B cell (primary cell): ENCODE results near the gene TNPO1. TPM values are rescaled to one million over a fixed set of nuclear protein-coding genes. Genes with fewer than 3 reads are reported as not detected.

ENCODE experiments used
- ATAC-seq: fragments of 200-7000 bp; cut with Tn5 transposase; one replicate; pipeline ENCODE4 v1.10.0; 2021; ENCODE audit warnings: low read depth, mild to moderate bottlenecking, moderate number of reproducible peaks, moderate library complexity
- CTCF ChIA-PET: fragments of 350-600 bp; sonication (Branson Sonifier 250); formaldehyde crosslinking; loops from one replicate; lab custom pipeline; 2021; ENCODE audit warnings: antibody characterized with exemption, inconsistent platforms; lab: Charles Lee
- POLR2A ChIA-PET: fragments of 350-600 bp; sonication (Branson Sonifier 250); formaldehyde crosslinking; loops from one replicate; lab custom pipeline; 2021; ENCODE audit warnings: antibody characterized with exemption; lab: Charles Lee
- DNase-seq: peaks from one replicate; pipeline ENCODE4 v3.0.0; 2013
- H2AFZ ChIP-seq: 2 replicates; pipeline ENCODE4 v1.6.1; 2012; ENCODE audit warnings: mild to moderate bottlenecking, low read depth, low read length; ENCODE audit not compliant: insufficient read depth, poor library complexity, severe bottlenecking
- H3K27ac ChIP-seq, 2 donors: 1 replicate in 1 of 2; 2 replicates in 1 of 2; pipeline ENCODE4 v1.5.1; 2012 to 2013; ENCODE audit warnings: low read length in 2 of 2, mild to moderate bottlenecking in 2 of 2, moderate library complexity in 1 of 2
- H3K27me3 ChIP-seq, 4 experiments: fragments of 200-600 bp in 1 of 4; sonication (generic) in 1 of 4; replicated peaks in 1 of 4; 1 replicate in 2 of 4; 2 replicates in 2 of 4; pipeline versions ENCODE4 v1.6.1 to v1.7.0; 2013 to 2016; ENCODE audit warnings: low read length in 3 of 4, mild to moderate bottlenecking in 2 of 4, mixed read lengths in 1 of 4, moderate library complexity in 1 of 4; ENCODE audit not compliant: insufficient read depth in 4 of 4, control insufficient read depth in 3 of 4; ENCODE audit errors: control extremely low read depth in 1 of 4
- H3K36me3 ChIP-seq, 2 experiments: replicated peaks in 1 of 2; 1 replicate in 1 of 2; 2 replicates in 1 of 2; pipeline versions ENCODE4 v1.6.1 to v1.7.1; 2013; ENCODE audit warnings: low read length in 1 of 2; ENCODE audit not compliant: insufficient read depth in 2 of 2, control insufficient read depth in 1 of 2; ENCODE audit errors: control extremely low read depth in 1 of 2, extremely low read depth in 1 of 2
- H3K4me1 ChIP-seq, 2 donors: fragments of 200-600 bp in 1 of 2; sonication (generic) in 1 of 2; 1 replicate in 1 of 2; 2 replicates in 1 of 2; pipeline versions ENCODE4 v1.5.1 to v1.6.1; 2013 to 2017; ENCODE audit warnings: low read length in 2 of 2; ENCODE audit not compliant: control insufficient read depth in 2 of 2, insufficient read depth in 2 of 2
- H3K4me2 ChIP-seq: replicated peaks from 2 replicates; pipeline ENCODE3; 2012; ENCODE audit warnings: mild to moderate bottlenecking, low read depth, low read length; ENCODE audit not compliant: poor library complexity, severe bottlenecking
- H3K4me3 ChIP-seq, 5 experiments: fragments of 200-600 bp in 1 of 5; sonication (generic) in 1 of 5; 1 replicate in 3 of 5; 2 replicates in 2 of 5; pipeline versions ENCODE4 v1.5.1 to v1.7.0; 2011 to 2016; ENCODE audit warnings: low read length in 4 of 5, mild to moderate bottlenecking in 4 of 5, low read depth in 2 of 5, control low read depth in 1 of 5, moderate library complexity in 1 of 5; ENCODE audit not compliant: insufficient read depth in 1 of 5; ENCODE audit errors: control extremely low read depth in 1 of 5, extremely low read depth in 1 of 5
- H3K79me2 ChIP-seq: fragments of 200-600 bp; sonication (generic); one replicate; pipeline ENCODE4 v1.6.0; 2016; ENCODE audit warnings: low read length; ENCODE audit not compliant: control insufficient read depth, insufficient read depth
- H3K9ac ChIP-seq: fragments of 200-600 bp; sonication (generic); 2 replicates; pipeline ENCODE4 v1.6.1; 2017; ENCODE audit warnings: mild to moderate bottlenecking, low read length, moderate library complexity
- H3K9me3 ChIP-seq, 3 donors: one replicate each; pipeline versions ENCODE4 v1.6.1 to v1.7.1; 2013; ENCODE audit warnings: low read length in 2 of 3; ENCODE audit not compliant: control insufficient read depth in 2 of 3, insufficient read depth in 1 of 3; ENCODE audit errors: control extremely low read depth in 1 of 3
- H4K20me1 ChIP-seq: 2 replicates; pipeline ENCODE4 v1.6.0; 2012; ENCODE audit warnings: mild to moderate bottlenecking, low read length; ENCODE audit not compliant: insufficient read depth, control insufficient read depth, poor library complexity, severe bottlenecking
- H3K27ac Mint-ChIP-seq: one replicate; pipeline ENCODE4 v1.8.0; 2021; ENCODE audit warnings: mixed read lengths
- H3K27me3 Mint-ChIP-seq: one replicate; pipeline ENCODE4 v1.8.0; 2021; ENCODE audit warnings: mixed read lengths
- H3K4me1 Mint-ChIP-seq: one replicate; pipeline ENCODE4 v1.8.0; 2021; ENCODE audit warnings: mixed read lengths
- H3K4me3 Mint-ChIP-seq: one replicate; pipeline ENCODE4 v1.8.0; 2021; ENCODE audit warnings: mixed read lengths
- H3K9me3 Mint-ChIP-seq: one replicate; pipeline ENCODE4 v1.8.0; 2022; ENCODE audit warnings: mixed read lengths; ENCODE audit not compliant: insufficient read depth
- EZH2 ChIP-seq: IDR thresholded peaks from 2 replicates; pipeline ENCODE4 v1.6.1; 2012; ENCODE audit warnings: borderline replicate concordance, low read depth, mild to moderate bottlenecking, moderate library complexity, low read length; ENCODE audit not compliant: insufficient read depth, poor library complexity, severe bottlenecking
- WGBS: methylation state at CpG from one replicate; pipeline ENCODE4 v1.1.5; 2013; ENCODE audit warnings: missing lambda C conversion rate; ENCODE audit not compliant: insufficient coverage; 5-methylcytosine and 5-hydroxymethylcytosine counted together
- intact Hi-C: fragments of 100-400 bp; cut with micrococcal nuclease; formaldehyde crosslinking; loops from one replicate; pipeline ENCODE4 v1.10.0; 2022
- polyA plus RNA-seq: library from polyadenylated mRNA; depleted of rRNA; stranded (reverse); fragments of >200 nt; gene quantifications from 2 replicates; pipeline ENCODE4 v1.2.3, GENCODE V29; 2012
- total RNA-seq, 2 donors: library from RNA; stranded (reverse); fragments of 120-200 nt in 1 of 2; gene quantifications; 1 replicate in 1 of 2; 2 replicates in 1 of 2; pipeline versions ENCODE4 v1.2.3 to v1.2.4, GENCODE V29; 2013 to 2022
- TF ChIP-seq, protein P1 (sequence below): fragments of 200-600 bp; IDR thresholded peaks from one replicate; pipeline ENCODE4 v1.8.0; 2022; ENCODE audit warnings: antibody characterized with exemption, mild to moderate bottlenecking

The TNPO1 gene
- total and polyA plus RNA-seq, 2 donors (not counting 1 experiment from before 2014, with no cell fraction given), result 6.4 to 102 TPM

DNA sequence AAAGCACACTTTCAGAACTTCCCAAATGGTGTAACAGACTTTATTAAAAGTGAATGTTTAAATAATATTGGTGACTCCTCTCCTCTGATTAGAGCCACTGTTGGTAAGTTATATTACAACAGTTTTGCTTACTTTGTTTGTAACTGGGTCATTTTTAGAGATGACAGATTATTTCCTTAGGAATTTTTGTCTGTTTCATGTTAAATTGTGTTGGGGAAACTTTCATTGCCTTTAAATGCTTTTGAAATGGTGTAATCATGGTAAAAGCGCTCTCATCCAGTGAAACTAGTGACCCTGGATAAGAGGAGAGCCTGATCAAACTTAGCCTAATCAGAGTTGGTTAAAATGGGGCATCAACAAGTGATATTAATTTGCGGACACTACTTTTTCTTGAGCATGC lies 39.4 kb downstream of the TNPO1 start:
- Histone ChIP-seq H3K9ac (no peak overlapping the region), H2AFZ (no peak overlapping the region), H3K4me1 (peaks cover 3 to 8% of the 10 kb centered on the region in 2 donors), H4K20me1 (peaks cover 59% of the 10 kb centered on the region), H3K4me2 (no peak overlapping the region), H3K27ac (no peak overlapping the region), H3K4me3 (no peak overlapping the region), H3K9me3 (no peaks in the 10 kb centered on the region), H3K79me2 (peaks cover 88% of the 10 kb centered on the region), H3K27me3 (no peaks in the 10 kb centered on the region), H3K36me3 (peaks cover 3 to 51% of the 10 kb centered on the region in 2 experiments)
- 100% methylated on average over 2 of the region's 2 CpGs for WGBS
- ChIA-PET CTCF (no interaction called here), POLR2A (no interaction called here)
- H3K27me3 Mint-ChIP-seq, result no peaks in the 10 kb centered on the region
- H3K4me3 Mint-ChIP-seq, result no peak overlapping the region
- intact Hi-C loops, result no loop called here
- peaks cover 32% of the 10 kb centered on the region for H3K4me1 Mint-ChIP-seq
- no peak for ATAC-seq
- TF ChIP-seq, protein P1, sequence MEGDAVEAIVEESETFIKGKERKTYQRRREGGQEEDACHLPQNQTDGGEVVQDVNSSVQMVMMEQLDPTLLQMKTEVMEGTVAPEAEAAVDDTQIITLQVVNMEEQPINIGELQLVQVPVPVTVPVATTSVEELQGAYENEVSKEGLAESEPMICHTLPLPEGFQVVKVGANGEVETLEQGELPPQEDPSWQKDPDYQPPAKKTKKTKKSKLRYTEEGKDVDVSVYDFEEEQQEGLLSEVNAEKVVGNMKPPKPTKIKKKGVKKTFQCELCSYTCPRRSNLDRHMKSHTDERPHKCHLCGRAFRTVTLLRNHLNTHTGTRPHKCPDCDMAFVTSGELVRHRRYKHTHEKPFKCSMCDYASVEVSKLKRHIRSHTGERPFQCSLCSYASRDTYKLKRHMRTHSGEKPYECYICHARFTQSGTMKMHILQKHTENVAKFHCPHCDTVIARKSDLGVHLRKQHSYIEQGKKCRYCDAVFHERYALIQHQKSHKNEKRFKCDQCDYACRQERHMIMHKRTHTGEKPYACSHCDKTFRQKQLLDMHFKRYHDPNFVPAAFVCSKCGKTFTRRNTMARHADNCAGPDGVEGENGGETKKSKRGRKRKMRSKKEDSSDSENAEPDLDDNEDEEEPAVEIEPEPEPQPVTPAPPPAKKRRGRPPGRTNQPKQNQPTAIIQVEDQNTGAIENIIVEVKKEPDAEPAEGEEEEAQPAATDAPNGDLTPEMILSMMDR, result no peak
- no peak for TF ChIP-seq EZH2
- no peak for DNase-seq
- H3K9me3 Mint-ChIP-seq, result no peaks in the 10 kb centered on the region
- H3K27ac Mint-ChIP-seq, result no peak overlapping the region

DNA sequence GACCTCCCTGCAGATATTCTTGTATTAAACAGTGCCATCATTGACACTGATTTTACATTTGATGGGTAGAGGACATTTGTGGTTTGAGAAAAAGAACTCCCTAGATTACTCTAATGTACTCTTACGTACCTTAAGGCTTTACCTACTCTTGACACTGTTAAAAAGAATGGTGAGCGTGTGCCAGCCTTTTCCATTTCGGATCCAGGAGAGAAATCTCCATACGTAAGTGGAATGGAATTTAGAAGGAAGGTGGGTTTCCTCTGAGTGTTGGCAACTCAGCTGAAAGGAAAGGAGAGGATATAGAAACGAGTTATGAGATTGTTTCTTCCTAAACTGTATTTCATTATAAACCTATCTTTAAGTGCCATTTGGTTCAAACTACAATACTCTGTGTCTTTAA lies 40.9 kb downstream of the TNPO1 start:
- CTCF ChIA-PET, result no interaction called here
- Histone ChIP-seq H3K79me2 (peaks cover 82% of the 10 kb centered on the region), H3K9me3 (no peaks in the 10 kb centered on the region), H3K36me3 (peaks cover 3 to 66% of the 10 kb centered on the region in 2 experiments), H3K4me3 (no peak overlapping the region), H2AFZ (no peak overlapping the region), H3K27ac (no peak overlapping the region), H3K27me3 (no peaks in the 10 kb centered on the region), H4K20me1 (peaks cover 57% of the 10 kb centered on the region), H3K9ac (no peak overlapping the region), H3K4me1 (peaks cover 0 to 3% of the 10 kb centered on the region in 2 donors), H3K4me2 (no peak overlapping the region)
- POLR2A ChIA-PET, result no interaction called here
- Mint-ChIP-seq H3K4me3 (no peak overlapping the region), H3K9me3 (no peaks in the 10 kb centered on the region), H3K27ac (no peak overlapping the region), H3K27me3 (no peaks in the 10 kb centered on the region), H3K4me1 (peaks cover 24% of the 10 kb centered on the region)
- WGBS, result no CpG with 5 or more reads among the region's 5 CpGs
- DNase-seq (no peak), ATAC-seq (no peak)
- intact Hi-C loops, result no loop called here
- TF ChIP-seq, protein P1, result no peak
